ENCODE results near the gene BMX. TPM values are rescaled to one million over a fixed set of nuclear protein-coding genes. Genes with fewer than 3 reads are reported as not detected.

Gene BMX
- total RNA-seq, 4 donors from 2014 or later, result 1.3 to 8.0 (median 3.4) TPM

- DNase-seq, result no peak
- WGBS, 2 donors, result 72 to 80% methylated on average over 5 of the region's 5 CpGs
- Histone ChIP-seq H3K27me3 (no peaks in the 10 kb centered on the region), H3K4me3 (replicated peaks in 1 of 3) (no peak overlapping the region), H3K9me3 (no peaks in the 10 kb centered on the region), H3K27ac (no peak overlapping the region), H3K4me1 (no peaks in the 10 kb centered on the region), H3K36me3 (no peaks in the 10 kb centered on the region)
- TF ChIP-seq CTCF (IDR thresholded peaks at IDR 0.05) (no peak), POLR2A (IDR thresholded peaks at IDR 0.05) (no peak)
- intact Hi-C loops (cut with DNase I), result no loop called here
Measured at GRCh38 chrX:15602761-15603160, 102.2 kb downstream of the BMX start.

- Histone ChIP-seq H3K4me1 (no peaks in the 10 kb centered on the region), H3K27me3 (no peaks in the 10 kb centered on the region), H3K27ac (no peak overlapping the region), H3K36me3 (no peaks in the 10 kb centered on the region), H3K9me3 (no peaks in the 10 kb centered on the region), H3K4me3 (replicated peaks in 1 of 3) (no peak overlapping the region)
- DNase-seq, result no peak
- intact Hi-C loops (cut with DNase I), result no loop called here
- WGBS, 2 donors, result 77 to 93% methylated on average over 1 of the region's 1 CpG
- no peak for TF ChIP-seq CTCF (IDR thresholded peaks at IDR 0.05)
- TF ChIP-seq POLR2A (IDR thresholded peaks at IDR 0.05), result no peak
Measured at GRCh38 chrX:15605226-15605625, 104.6 kb downstream of the BMX start.

Other genes with a start within 250 kb of the BMX start
- gene ASB9, start 230.7 kb upstream of the BMX start, total RNA-seq, result 1 to 10 TPM; 1.4 to 3.0 (median 2.2) TPM
- under 1 TPM in 1 of 4 donors, not detected in 3; 0.20 TPM for gene ASB11, start 185.2 kb upstream of the BMX start, total RNA-seq
- gene PIGA, start 165.3 kb upstream of the BMX start, total RNA-seq, result 10 to 100 TPM; 12.1 to 27.2 (median 15.4) TPM
- gene VEGFD, start 116.4 kb upstream of the BMX start, total RNA-seq, result 1 to 10 TPM; 1.7 to 7.4 (median 1.9) TPM
- gene PIR, start 7.5 kb upstream of the BMX start, total RNA-seq, result 10 to 100 TPM; 32.9 to 70.2 (median 48.8) TPM
- 10 to 100 TPM in 2 of 4 donors, 1 to 10 TPM in 2; 3.5 to 14.6 (median 10.1) TPM for gene ACE2, start 100.2 kb downstream of the BMX start, total RNA-seq
- 1 to 10 TPM in 2 of 4 donors, under 1 TPM in 2; 0.40 to 2.9 (median 1.2) TPM for gene CLTRN, start 164.0 kb downstream of the BMX start, total RNA-seq
- 10 to 100 TPM in 3 of 4 donors, 1 to 10 TPM in 1; 9.9 to 31.6 (median 14.9) TPM for gene CA5B, start 237.5 kb downstream of the BMX start, total RNA-seq

Measured in thyroid gland (tissue), 4 donors.